COR-L47 (cell line): ENCODE data around the gene RPRD2.
"Not testable (repeated sequence)": the region's sequence is repeated elsewhere in the genome, so short reads cannot be mapped to it uniquely, and the experiment has no call there.

ENCODE experiments used
- DNase-seq: peaks from one replicate; lab custom pipeline; 2025; lab: John Stamatoyannopoulos, UW

Gene RPRD2

DNA sequence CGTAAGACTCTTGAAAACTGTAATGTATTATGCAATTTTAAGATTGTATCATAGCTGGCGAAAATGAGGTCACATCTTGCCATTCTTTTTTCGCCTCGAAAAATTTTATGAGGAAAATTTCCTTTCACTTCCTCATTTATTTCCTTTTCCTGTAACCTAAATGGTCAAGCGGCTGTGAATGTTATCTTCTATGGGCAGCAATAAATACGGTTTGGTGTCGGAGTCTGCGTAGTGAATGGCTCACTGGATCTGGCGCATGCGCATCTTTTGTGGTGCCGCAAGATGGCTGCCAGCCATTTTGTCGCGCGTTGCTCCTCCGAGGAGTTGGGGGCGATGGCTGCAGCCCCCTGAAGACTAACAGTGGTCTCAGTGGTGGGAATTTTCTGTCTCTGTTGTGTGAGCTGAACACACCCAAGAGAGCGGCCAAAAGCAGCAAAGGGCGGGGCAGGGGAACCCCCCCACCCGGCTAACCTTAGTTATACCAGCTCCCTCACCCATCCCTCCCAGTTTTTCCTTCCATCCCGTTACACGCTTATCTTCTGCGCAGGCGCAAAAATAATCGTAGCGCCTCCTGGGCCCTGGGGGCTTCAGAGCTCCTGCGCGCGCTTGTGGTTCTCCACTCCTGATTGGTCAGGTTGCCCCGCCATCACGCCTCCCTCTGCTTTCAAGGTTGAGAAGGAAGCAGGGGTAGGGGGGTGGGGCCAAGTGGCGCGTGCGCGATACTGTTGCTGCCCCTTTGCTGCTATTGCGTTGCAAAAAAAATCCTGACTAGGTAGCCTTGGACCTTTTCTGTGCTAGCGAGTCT lies at the start of gene RPRD2:
Gene RPRD2, plus strand, starts transcription at position 722 of the 805 bp plus-strand sequence. CDS start 568 bp downstream, outside the sequence.
- peak; percentile 99 for DNase-seq

DNA sequence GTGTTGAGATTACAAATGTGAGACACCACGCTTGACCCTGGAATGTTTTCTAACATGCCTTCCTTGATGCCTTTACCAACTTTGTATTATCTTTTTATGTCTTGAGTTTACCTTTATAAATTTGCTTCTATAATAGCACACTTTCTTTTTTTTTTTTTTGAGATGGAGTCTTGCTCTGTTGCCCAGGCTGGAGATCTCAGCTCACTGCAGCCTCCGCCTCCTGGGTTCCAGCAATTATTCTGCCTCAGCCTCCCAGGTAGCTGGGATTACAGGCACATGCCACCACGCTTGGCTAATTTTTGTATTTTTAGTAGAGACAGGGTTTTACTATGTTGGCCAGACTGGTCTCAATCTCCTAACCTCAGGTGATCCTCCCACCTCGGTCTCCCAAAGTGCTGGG lies 49.3 kb upstream of the RPRD2 start:
- not testable (repeated sequence) for DNase-seq

DNA sequence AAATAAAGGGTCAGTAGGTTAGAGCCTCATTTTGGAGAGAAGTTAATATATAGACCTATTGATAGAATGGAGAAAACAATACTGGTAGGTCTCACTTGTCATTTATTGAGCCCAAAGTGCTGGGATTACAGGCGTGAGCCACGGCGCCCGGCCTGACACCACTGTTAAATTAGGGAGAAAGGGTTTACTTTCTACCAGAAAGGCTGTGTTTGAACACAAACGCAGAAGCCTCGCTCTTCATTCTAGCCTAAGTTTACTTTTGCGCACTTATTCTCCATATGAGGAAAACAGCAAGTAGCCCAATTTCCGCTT lies 43.3 kb upstream of the RPRD2 start:
- DNase-seq: no peak

DNA sequence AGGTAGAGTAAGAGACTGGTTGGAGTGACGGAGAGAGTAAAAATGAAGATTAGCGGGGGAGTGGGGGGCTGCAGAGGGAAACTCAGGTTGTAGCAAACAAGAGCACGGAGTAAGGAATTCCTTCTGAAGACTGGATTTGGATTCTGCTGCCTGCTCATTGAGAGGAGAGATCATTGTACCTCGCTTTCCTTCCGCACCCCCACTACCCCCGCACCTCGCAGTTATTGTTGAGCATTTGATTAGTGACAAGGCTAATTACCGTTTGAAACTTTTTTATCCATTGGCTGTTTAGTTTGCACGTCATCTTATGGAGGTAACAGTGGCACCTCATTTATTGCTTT lies 42.2 kb upstream of the RPRD2 start:
- no peak for DNase-seq

DNA sequence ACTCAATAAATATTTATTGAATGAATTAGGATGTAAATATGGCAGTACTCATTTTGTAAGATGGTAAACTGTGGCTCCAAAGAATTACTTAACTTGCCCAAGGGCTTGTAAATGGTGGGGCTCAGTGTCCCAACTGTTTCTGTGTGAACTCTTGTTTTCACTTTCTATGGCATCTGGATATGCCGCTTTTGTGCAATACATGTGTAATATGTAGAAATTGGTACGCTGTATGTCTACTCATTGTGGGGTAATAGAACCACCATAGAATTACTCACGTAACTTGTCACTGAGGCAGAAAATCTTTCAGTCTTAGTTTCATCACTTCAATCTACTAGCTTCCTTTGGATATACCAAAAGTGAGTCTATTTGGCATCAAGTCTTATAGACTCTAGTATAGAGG lies 41.6 kb upstream of the RPRD2 start:
- DNase-seq: no peak

DNA sequence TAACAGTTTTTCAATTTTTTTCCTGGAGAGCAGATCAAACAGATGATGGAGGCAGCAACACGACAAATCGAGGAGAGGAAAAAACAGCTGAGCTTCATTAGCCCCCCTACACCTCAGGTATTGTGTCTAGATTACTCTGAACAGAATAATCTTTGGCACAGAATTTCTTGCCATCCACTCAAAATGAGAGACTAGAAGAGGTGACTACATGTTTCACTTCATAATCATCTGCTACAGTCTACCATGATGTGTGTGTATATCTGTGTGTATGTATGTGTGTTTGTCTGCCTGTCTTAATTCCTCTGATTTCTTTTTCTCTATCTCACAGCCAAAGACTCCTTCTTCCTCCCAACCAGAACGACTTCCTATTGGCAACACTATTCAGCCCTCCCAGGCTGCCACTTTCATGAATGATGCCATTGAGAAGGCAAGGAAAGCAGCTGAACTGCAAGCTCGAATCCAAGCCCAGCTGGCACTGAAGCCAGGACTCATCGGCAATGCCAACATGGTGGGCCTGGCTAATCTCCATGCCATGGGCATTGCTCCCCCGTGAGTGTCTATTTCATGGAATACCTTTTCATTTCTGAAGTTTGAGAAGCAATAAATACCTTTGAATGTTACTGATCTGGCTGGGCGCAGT lies 31.2 kb upstream of the RPRD2 start:
- no peak for DNase-seq

DNA sequence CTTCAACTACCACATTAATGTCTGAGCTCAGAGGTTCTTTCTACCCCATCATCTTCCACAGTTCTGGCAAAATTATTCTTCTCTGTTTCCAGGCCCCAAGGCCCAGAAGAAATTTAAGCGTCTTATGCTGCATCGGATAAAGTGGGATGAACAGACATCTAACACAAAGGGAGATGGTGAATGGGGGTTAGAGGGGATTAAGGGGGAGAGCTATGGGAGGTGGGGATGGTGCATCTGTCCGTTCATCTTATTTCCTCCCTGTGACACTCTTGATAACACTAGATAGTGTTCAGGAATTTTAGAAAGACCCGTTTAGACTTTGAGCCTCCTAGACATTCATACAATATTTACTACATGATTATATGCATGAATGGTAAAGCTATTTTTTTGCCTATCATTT lies 17.6 kb upstream of the RPRD2 start:
- DNase-seq: no peak

DNA sequence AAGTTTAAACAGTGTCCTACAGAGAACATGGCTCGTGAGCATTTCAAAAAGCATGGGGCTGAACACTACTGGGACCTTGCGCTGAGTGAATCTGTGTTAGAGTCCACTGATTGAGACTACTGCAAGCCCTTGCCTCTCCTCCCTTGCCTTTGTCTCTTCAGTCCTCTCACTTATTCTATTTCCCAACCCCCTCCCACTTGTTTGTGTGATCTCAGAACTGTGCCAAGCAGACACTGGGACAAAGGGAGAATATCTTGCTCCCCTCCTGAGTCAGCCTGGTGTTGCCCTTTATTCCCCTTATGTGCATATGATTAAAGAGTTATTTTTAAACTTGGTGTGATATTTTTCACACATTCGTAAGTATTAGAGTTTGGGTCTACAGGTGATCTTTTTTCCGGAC lies 11.1 kb upstream of the RPRD2 start:
- DNase-seq: no peak

DNA sequence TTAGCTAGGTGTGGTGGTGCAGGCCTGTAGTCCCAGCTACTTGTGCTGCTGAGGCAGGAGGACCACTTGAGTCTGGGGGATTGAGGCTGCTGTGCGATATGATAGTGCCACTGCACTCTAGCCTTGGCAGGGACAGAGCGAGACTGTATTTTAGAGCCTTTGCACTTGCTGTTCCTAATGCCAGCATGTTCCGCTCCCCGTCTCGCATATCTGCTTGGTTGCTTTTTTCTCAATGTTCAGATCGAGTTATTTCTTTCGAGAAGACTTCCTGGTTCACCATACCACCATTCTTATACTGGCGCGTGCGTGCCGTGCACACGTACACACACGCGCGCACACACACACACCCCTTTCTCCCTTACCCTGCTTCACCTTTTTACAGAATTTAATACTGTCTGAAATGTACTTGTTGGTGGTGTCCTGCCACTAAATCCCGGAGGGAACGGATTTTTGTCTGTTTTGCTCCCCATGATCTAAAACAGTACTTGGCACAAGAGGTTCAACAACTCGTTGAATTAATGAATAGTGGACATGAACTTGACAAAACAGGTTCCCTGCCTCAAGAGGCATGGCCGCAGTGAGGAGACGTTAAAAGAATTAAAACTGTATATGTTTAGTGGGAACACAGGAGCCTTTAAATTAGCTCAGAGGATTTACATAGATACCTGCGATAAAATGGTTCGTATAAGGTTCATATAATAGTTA lies 1.1 kb upstream of the RPRD2 start:
- DNase-seq: no peak

DNA sequence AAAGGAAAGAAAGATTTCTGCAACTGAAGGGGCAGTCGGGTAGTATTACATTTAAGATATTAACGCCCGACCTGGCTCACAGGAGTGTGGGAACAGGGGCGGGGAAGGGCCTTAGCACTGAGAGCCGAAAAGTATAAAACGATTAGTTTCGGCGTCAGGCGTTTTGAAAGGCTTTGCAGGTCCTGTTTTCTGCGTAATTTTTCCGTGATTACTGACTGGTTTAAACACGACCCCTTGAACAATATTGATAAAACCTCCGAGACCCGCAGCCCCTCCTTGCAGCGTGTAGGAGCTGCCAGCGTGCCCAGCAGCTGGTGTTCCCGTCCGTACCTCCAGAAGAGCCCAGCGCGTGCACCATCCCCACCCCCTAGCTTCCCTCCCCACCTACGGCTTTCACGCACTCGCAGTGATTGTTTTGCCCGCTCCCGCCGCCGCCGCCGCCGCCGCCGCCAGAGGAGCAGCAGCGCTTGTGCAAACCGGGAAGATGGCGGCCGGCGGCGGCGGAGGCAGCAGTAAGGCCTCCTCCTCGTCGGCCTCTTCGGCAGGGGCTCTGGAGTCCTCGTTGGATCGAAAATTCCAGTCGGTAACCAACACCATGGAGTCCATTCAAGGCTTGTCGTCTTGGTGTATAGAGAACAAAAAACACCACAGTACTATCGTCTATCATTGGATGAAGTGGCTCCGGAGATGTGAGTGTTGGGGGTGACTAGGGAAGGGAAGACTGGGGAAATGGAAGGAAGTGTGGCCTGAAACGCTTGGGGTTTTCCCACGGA lies 470 bp downstream of the RPRD2 start:
- peak; percentile 83 for DNase-seq

DNA sequence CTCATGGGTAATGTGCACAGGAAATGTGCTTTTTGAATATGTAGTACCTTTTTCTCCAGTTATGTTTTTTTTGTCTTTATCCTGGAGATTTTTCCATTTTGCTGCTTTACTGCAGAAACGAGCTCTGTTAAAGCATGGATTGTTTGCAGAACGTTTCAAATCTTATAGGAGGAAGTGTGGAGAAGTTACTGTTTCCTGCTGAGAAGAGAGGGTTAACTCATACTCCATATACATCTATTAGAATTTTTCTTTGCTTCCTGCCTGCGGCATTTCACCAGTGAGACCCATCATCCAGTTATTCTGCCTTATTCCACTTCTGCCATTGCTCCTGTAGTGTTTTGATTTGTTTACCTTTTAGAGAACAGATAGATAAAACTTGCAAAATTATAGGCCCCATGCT lies 2.0 kb downstream of the RPRD2 start:
- DNase-seq: no peak

DNA sequence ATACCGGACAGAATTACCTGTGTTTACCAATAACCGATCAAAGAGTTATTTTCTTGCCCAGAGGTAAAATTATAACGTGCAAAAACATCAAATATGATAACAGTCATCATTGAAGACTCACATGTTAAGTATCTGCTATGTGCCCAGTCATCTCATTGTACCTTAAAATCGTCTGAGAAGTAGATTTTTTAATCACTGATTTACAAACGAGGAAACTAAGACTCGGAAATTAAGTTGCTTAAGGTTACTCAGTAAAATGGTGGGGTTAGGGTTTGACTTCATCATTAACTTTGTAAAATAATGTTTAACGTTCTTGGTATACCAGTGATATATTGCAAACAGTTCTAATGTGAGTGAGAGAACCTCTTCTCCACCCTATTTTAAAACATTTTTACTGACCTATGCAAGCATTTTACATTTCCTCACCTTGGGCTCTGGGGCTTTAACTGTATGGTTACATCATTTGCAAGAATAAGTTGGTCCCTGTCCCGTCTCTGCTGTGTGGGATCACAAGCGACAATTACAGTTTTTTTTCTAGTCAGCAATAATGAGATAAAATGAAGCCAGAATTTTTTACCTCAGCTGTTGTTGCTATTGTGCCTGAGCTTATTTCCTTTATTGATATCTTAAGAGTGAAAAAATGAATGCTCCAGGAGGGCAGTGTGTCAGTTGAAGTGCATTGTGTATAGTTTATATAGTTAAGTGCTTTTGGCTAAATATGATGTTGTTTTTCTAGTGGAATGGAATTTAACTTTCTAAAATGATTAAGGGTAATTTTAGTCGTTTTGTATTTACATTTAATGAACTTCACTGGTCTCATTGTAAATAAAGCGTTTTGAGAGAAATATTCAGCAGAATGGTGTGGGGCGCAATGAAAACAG lies 2.7 kb downstream of the RPRD2 start:
- no peak for DNase-seq

DNA sequence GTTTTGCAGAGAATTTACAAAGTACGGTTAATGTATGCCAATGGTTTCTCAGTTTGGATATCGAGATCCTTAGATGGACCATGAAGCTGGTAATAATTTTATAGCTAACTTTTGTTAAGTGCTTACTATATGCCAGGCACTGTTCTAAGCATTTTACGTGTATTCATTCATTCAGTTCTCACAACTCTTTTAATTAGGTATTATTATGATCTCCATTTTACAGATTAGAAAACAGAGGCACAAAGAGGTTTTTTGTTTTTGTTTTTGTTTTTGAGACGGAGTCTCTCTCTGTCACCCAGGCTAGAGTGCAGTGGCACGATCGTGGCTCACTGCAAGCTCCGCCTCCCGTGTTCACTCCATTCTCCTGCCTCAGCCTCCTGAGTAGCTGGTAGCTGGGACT lies 7.2 kb downstream of the RPRD2 start:
- no peak for DNase-seq

DNA sequence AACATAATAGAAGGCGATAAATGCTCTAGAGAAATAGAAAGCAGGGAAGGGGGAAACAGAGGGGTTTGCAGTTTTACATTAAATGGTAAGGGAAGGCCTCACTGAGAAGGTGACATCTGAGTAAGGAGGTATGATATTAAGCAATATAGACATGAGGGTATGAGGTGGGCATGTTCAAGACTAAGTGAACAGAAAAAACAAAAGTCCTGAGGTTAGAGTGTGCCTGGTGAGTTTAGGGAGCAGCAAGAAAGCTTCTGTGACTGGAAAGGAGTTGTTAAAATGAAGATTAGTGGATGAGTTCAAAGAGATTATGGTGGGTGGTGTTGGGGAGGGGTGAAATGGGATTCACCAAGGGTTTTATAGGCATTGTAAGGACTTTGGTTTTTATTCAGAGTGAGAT lies 8.6 kb downstream of the RPRD2 start:
- no peak for DNase-seq

DNA sequence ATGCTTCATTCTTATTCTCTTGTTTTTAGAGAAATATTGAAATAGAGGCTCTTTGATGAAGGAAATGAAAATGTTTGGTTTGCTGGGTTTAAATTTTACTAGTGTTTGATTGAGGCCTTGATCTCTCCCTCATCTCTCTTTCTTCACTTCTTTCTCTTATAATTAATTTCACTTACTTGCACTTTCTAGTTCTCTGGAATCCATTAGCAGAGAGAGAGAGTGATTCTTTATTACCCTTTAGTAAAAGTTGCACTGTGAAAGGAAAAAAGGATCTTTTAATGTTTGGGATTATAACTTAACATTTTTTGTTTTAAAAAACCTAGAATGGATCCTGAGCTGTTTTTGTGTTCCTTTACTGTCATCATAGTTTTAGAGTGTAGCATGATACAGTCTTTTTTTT lies 12.2 kb downstream of the RPRD2 start:
- no peak for DNase-seq

DNA sequence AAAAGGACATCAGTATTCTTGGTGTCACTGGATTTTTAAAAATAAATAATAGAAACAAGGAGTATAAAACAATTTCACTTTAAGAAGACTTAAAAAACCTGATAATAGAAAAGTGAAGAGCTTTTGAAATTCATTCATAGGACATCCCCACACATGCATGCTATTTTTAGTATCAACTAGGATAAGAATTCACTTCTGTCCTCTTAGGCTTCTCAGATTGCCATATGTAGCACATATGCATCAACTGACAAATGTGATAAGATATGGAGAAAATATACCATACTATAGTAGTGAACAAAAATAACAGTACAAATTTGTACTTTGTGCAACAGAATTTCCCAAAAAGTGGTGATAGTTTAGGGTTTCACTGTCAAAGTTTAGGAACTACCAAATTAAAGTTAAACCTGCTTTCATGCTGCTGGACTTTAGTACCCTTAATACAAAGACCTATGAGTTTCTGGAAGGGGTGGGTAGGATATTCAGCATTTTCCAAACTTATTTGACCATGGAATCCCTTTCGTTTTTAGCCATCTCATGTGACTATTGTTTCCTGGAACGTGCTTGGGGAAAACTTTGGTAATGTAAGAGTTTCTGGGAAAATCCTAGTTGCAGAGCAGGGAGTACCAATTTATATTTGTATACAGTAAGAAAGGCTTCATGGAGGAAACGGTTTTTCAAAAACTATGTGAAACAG lies 19.8 kb downstream of the RPRD2 start:
- no peak for DNase-seq

DNA sequence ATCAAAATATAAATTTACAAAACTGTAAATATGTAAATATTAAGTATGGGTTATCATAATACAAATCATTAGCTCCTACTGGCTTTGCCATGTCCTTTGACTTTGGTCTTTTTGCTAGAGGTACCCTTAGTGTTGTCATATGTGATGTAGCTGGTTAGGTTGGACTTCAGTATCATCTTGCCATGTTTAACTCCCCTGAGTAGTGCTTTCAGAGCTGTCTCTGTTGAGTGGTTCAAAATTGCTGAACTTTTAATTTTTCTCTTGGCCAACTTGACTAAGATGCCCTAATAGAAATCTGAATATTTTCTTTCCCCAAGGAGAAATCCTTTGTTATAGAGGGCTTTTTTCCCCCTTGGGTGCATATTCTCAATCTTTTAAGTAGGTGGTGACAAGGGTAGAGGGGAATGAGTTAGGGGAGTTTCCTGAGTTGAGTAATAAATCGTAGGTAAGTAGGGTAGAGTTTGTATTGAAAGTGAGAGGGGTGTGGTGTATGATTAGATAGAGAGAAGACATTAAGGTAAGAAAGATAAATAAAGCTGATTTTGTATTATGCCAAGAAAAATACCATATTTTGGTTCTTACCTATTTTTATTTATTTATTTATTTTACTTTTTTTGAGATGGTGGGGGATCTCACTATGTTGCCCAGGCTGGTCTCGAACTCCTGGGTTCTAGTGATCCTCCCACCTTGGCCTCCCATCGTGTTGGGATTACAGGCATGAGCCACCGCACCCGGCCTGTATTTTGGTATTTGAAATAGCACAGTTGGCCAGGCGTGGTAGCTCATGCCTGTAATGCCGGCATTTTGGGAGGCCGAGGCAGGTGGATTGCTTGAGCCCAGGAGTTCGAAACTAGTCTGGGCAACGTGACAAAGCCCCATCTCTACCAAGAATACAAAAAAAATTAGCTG lies 21.8 kb downstream of the RPRD2 start:
- no peak for DNase-seq

DNA sequence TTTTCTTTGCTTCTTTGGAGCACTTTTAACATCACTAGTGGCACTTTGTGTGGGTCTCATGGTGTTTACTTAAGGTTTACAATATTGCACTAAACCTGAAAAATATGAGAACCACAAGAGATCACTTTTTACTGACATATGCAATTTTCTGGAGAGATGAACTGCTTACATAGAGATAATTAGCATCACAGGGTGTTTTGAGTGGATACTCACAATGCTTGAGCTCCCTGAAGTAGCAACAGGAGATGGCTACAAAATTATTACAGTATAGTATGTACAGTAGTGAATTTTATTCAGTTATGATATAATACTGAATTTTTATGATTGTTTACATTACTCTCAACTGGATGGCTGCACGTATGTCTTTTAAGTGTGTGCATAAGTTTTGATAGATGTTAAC lies 22.6 kb downstream of the RPRD2 start:
- DNase-seq: no peak

DNA sequence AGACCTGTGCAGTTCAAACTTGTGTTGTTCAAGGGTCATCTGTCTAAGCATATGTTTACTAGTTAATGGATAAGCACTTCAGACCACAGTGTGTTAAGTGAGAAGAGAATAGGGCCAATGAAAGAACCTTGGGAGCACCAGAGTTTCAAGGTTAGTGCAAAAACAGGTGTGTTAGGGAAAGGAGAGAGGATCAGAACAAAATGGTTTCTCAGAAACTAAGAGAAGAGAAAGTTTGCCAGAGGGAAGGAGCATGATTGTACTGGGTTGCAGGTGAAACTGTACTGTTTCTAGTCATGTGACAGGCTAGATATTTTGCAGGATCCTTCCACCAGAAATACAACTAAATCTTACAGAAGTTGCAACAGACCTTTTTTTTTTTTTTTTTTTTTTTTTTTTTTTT lies 23.3 kb downstream of the RPRD2 start:
- no peak for DNase-seq

DNA sequence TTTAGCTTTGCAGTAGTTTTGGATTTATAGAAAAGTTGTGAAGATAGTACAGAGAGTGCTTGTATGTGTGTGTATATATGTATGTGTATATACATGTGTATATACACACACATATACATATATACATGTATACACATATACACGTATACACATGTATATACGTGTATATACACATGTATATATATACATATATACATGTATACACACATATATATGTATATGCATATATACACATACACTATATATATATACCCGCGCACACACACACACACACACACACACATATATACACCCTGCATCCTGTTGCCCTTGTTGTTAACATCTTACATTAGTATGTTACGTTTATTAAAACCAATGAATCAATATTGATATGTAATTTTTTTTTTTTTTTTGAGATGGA lies 24.3 kb downstream of the RPRD2 start:
- DNase-seq: no peak
